DLD1 (cell line): ENCODE data around the gene EBF3.

Source experiments
- in situ Hi-C: cut with HindIII; loops from 2 replicates; pipeline ENCODE4 v1.10.0; 2017; ENCODE audit warnings: low sequenced_read_pairs

EBF3 gene

DNA sequence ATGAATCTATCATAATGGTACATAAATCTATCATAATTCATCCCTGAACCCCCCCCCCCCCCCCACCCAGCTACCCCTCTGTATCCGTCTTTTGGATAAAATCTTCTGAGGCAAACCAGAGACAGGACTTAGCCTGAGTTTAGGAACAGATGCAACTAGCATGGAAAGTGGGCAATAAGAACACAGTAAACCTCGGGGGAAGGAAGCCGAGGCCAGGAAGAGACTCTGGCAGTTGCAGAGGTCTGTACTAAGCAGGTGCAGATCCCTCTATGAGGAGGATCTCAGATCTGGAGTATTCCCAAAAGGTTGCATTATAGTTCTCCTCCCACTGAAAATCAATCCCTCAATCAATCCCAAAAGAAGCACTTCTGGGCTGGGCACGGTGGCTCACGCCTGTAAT, 87.2 kb downstream of the EBF3 start:
- in situ Hi-C loops, result no loop called here

DNA sequence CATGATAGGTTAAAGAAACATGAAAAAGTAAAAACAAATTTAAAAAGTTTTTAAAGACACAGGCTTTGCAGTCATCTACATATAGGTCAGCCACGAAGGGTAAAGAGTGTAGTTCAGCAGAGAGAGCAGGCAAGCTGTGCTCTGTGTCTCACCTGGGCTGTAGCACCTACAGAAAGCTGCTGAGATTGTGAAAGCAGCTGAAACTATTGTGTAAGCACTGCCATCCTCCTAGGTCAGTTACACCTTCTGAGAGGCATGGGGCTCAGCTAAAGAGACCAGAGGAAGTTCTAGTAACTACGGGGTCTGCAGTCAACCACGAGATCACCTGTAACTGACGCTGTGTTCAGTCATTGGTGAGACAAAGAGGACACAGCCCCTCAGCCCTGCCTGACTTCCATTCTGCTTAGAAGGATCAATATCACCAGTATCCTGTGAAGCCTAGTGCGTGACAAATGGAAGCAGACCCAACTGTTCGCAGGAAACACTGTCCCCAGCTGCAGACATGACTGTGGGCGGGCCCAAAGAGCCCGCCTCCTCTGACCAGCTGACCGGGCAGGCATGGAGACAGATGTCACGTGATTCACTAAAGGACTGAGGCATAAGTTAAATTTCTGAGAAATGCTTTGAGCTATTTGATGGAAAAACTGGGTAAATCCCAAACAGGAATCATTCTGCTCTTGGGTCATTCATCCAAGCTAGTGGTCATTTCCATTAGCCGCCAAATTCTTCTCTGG, 87.9 kb downstream of the EBF3 start:
- in situ Hi-C loops, result no loop called here

DNA sequence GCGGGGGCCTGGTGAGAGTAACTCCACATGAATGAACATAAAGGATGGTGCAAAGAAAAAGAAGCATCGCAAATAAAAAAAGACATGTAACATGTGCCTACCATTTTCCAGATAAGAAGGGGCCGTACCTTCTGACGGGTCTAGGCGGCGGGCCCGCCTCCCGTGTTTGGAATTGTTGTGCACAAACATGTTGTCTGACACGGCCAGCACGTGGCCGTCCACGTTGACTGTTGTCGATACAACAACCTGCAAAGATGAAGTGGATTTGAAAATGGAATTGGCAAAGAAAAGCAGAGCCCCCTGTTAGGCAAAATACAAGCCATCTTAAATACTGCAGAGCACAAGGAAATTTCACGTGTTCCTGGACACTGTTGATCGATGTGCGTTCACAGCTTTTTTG, 90.7 kb downstream of the EBF3 start:
- in situ Hi-C loops, result no loop called here

DNA sequence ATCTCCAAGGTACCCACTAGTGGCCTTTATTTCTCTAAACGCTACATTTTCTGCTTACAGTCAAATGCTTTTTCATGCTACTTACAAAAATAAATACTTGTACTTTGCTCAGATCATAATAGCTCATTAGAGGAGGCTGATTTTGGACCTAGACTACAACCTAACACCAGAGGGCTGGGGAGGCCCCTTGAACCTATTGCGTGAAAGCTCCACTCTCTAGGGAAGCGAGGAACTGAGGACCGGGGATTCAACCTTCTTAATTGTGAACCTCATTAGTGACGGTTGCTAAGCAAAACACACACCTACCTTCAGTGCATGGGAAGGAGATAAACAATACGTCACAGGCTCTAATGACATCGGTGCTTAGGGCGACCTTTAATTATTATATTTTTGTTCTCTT, 92.1 kb downstream of the EBF3 start:
- in situ Hi-C loops, result no loop called here

DNA sequence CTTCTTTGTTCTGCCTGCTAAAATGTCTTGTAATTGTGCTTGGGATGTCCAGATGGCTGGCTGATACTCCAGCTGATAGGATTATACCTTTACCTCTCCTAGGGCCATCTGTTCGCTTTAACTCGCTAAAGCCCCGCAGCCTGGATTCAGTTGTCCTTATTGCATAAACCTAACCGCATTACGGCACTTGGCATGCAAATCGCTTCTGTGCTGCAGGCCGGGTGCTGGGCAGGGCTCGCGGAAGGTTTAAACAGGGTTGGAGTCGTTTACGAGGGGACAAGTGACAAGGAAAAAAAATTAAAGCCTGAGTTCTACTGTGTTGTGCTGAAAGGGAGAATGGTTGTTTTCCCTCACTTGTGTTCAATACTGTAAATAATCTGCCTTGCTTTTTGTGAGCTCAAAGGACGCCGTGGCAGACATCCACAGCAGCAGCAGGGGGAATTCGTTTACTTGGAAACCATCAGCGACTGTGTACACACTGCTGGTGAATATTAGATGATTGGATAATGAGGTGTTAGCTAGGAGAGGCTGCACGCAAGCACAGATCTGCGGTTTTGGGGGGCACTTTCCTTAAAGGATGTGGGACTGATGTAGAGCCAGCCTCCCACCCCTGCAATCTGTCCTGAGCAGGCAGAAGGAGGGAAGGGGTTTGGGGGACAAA, 93.0 kb downstream of the EBF3 start:
- in situ Hi-C loops, result no loop called here

DNA sequence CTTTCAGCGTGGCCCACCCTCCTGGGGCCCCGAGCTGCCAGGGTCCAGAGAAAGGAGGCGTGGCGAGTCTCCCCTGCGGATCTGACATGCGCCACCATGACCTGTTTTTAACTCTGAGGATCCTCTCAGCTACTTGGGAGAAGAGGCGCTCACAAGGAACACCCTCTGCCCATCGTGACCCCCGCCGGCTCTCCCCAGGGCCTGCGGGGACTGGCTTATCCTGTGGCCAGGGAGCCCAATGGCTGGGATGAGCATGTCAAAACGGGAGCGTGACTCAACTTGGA, 93.7 kb downstream of the EBF3 start:
- in situ Hi-C loops, result no loop called here

DNA sequence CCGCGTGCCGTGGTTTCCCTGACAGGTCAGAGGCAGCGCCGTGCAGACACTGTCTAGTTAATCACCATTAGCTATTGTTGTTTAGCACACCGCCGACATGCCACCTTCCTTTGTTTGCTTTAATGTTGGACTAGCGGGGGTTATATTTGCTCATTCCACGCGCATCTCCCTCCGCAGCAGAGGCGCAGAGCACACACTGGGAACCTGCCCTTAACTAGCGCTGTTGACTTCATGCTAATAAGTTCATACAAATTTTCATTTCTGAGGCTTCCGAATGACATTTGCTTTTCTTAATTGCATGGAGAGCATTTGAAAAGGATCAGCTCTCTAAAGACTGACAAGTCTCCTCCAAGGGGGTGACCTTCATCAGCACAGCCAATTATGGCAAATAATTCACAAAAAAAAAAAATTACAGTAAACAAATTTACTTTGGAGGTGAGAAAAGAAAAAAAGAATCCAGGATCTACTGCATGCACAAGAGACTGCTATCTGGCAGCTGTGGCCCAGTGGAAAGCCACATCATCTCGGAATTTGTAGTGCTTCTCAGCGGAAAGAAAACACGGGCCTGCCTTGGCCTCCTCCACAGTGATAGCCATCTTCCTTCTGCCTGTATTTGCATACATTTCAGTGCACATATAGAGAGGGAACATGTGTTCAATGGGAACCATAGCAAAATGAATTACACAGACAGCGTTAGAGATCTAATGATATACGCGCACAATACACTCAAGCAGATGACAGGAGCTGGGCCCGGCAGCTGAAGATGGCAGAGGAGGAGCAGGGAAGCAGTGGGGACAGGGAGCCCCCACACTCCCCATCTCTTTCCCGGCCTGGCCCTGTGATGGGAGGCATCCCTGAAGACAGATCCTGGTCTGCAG, 94.2 kb downstream of the EBF3 start:
- in situ Hi-C loops, result no loop called here

DNA sequence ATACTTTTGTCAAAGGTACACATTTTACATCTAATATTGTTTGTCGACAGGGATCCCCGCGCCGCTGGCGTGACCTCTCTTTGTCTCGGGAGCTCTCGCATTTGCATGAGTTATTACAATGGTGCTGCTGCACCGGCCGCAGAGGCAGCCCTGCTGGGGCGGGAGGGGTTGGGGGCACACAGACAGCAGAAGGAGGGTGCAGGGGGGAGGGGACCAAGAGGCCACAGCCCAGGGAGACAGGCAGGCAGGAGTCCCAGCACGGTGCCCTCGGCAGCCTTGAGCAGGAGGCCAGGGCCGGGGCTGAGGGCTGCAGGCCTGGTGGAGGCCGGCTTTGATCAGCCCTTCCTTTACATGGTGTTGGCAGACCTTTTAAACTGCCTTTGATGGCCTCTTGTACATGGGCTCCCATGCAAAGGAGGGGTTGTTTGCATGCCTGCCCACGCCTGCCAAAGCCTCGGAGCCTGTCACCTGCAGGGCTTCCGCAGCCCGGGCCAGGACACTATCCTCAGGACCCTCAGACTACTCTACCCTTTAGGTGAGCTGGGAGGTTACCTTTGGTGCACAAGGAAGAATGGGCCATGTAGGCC, 95.5 kb downstream of the EBF3 start:
- in situ Hi-C loops, result no loop called here

DNA sequence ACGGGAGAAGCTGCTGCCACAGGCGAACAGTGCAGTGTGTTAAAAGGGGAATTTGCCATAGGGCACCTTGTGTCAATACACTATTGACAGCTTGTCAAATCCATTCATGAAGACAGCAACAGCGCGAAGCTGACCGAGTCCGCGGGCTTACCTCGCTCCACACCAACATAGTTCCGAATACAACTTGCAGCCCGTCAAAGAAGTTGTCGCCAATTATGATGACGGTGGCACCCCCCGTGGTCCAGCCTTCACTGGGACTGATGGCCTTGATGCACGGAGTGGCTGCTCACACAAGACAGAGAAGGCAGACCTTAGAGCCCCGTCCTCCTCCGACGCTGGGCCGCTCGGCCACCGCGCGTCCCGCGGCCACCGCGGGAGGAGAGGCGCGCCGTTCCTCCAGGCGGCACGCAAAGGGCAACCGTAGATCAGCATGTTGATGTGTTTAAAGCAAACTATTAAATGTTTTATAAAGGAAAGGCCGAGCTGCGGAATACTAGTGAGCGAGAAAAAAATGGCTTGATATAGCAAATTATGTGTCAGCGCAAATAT, 96.4 kb downstream of the EBF3 start:
- in situ Hi-C loops, result no loop called here

DNA sequence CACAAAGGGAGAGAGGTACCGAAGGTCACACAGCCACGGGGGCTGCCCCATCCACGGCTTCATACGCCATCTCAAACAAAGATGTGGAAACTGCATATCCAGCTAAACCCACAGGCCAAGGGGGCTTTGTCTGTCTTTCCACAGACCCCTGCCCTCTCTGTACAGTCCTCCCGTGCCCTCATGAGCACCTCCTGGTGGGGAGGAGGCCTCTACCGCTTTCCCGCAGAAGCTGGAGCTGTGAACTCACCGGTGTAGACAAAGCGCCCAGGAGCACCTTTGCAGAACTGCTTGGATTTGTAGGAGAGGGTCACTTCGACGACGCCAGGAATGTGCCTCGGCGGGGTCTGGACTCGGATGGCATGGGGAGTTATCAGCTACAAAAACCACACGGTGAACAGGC, 97.2 kb downstream of the EBF3 start:
- in situ Hi-C loops, result no loop called here

DNA sequence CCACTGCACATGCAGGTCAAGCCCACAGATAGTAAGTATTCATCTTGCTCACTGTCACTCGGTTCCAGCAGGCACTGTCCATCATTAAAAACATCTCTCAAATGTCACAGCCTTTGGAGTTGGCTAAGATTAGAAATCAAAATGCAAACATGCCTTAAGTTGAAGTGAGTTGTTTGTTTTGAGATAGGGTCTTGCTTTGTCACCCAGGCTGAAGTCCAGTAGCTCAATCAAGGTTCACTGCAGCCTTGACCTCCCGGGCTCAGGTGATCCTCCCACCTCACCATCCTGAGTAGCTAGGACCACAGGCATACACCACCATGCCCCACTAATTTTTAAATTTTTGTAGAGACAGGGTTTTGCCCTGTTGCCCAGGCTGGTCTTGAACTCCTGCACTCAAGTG, 98.1 kb downstream of the EBF3 start:
- in situ Hi-C loops, result no loop called here

DNA sequence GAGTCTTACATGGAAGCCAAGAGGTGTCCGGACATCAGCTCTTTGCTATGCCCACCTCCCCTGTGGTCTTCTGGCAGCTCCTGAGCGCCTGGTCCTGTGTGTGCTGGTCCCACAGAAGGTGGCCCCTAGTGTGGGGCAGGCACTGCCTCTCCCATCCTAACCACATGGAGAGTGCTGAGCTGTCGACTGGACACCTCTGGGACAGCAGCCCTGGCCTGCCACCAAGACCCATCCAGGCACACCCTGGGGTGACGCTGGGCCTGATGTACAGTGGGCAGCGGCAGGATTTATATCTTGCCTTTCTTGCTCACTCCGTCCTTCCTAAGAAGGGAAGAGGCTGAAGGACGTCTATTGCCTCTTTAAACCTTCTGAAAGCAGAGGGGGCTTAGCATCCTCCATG, 98.7 kb downstream of the EBF3 start:
- in situ Hi-C loops, result no loop called here

DNA sequence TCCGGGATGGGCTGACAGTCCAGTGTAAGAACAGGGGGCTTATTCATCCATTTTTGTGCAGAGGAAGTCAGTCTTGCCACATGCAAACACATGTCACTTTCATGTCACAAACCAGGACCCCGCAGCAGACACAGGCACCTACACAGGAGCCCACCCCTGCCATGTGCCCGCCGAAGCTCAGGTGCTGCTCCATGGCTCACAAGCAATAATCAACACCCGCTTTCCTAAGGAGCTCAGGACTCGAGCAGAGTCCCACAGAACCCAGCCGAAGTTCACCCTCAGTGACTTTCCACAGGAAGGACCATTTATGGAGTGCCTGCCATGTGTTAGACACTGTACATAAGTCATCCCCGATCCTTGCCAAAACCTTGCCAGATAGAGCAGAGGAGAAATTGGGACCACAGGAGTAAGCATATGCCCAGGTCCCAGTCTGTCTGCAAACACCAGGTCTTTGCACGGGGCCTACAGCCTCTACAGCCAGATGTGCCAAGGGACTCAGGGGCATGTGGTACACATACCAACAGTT, 99.4 kb downstream of the EBF3 start:
- in situ Hi-C loops, result no loop called here

DNA sequence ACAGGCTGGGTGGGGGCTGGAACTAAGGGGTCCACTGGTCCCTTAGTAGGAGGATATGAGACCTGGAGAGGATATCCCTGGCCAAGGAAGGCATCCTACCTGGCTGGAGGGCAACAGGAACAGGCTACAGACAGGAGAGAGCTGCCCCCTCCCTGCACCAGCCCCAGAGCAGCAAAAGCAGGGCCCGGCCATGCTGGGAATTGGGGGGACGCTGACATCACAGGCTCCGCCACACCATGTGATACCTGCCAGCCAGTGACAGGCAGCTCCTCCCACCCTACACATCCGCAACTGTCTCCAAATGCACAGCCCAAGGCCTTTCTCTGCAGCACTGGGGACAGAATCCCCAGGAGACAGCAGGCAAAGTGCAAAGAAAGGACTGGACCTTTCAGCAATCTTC, 100.0 kb downstream of the EBF3 start:
- in situ Hi-C loops, result no loop called here

DNA sequence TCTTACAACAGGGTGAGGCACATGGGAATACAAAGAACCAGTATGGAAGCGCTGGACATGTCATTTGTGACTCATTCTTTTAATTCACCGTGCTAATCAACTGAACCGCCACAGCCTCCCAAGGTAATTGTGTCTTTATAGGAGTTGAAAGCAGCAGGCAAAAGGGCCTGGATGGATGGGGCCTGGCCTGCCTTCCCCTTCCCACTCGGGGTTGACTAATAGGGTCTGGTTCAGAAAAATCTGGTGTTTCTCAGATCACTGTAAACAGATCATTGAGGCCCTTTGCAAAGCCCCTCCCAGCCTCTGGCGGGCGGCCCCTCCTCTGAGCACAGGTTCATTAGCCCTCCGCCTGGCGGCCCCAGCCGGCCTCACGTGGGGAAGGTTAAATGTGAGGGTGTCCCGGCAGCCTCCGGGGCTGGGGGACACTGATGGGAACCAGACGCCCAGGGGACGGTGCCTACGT, 100.8 kb downstream of the EBF3 start:
- in situ Hi-C loops, result no loop called here

DNA sequence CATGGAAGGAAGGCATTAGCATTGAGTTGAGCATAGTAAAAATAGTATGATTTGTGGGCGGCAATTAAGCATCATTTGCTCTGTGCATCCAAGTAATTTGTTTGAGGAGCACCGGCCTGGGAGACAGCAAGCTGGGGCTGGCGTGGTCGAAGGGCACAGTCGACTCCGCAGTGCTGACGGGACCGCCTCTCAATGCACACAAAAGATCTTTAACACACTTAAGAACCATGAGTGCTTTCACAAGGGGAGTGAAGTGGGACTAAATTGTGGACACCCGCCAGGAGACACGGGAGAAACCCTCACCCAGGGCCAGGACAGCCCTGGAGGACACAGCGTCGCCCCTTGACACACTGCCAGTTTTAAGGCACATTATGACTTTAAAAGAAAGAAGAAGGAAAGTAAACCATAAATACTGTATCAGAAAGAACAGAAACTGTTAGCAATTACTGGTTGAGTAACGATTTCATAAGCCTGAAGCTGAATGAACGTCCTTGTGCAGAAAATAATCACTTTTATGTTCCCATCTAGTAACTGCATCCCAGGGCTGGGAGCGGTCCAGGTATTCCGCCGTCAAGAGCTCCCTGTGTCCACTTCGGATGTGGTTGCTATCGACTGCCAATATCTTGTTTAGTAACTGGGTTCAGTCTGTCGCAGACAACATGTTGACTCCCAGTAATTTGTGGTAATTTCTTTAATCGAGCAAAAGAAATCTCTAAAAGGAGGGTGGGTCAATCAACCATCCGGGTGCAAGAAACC, 102.1 kb downstream of the EBF3 start:
- in situ Hi-C loops, result no loop called here

DNA sequence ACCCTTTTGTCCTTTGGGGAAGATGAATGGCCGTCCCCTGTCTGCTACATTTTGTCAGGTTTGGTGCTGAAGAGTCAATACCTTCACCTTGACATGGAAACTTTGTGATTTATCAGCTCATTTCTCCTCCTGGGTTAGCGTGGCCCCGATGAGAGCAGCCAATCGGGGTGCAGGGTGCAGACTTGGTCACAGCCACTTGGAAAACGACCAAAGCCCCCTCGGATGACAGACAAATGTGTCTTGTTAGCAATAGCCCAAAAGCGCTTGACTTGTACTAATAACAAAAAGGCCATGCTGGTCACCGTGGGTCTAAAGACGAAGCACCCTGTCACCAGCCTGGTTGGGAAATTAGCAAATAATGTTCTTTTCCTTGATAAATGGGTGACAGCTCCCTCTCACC, 103.7 kb downstream of the EBF3 start:
- in situ Hi-C loops, result no loop called here

DNA sequence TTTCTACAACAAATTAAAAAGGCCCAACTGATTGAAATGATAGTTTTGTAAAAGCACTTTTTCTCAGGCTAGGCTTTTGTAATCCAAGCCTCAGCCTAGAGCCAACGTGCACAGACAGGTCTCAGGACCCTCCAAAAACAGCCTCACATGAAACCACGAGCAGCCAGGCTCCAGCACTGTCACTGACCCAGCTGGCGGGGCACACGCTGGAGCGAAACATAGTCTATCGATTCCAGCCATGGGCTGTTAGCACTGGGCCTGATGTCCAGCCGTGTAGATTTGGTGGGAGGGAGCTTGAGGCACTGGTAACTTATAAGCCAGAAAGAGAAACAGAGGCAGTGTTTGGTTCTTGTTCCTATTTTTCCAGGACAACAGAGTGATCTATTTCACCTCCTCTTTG, 104.5 kb downstream of the EBF3 start:
- in situ Hi-C loops, result no loop called here

DNA sequence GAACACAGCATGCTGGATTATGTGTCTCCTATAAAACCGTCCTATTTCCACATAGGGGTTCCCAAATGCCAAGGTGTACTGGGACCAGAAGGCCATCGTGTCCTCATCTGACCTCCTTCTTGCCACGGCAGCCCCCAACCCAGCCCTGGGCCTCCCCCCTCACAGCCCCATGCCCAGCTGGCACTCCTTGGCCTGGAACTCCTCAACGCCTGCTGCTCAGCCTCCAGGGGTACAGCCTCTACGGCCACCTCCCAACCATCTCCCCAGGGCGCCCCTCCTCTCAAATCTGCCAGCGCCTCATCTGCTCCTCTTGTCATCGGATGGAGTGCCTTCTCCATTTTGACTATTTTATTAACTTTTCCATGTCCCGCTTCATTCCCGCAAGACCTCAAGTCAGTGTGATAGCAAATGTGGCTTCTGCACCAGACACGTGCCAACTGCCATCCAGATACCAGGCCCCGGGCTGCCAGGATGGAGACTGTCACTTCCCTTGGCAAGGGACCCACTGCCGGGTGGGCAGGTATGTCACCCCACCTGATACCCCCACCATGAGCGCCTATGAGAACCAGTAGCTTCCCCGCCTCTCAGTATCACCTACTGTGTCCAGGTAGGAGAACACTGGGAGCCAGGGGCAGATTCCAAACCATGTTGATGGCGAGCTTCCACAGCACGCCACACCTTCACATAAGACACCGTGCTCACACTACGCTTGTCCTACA, 106.7 kb downstream of the EBF3 start:
- in situ Hi-C loops, result no loop called here
